Chondrocyte (in vitro differentiated cells): Measurements from ENCODE around the gene MYO7A. TPM values are rescaled to one million over a fixed set of nuclear protein-coding genes. Genes with fewer than 3 reads are reported as not detected.

Experiments used
- DNase-seq: peaks from one replicate; pipeline ENCODE4 v3.0.0; 2021; ENCODE audit warnings: mixed read lengths, low spot score
- H3K27ac Mint-ChIP-seq: one replicate; pipeline ENCODE4 v1.8.0; 2021; ENCODE audit warnings: mild to moderate bottlenecking, moderate library complexity, mixed read lengths; ENCODE audit not compliant: unreplicated experiment
- H3K27me3 Mint-ChIP-seq: 2 replicates; pipeline ENCODE4 v1.8.0; 2021; ENCODE audit warnings: low read depth, mixed read lengths
- H3K36me3 Mint-ChIP-seq: 2 replicates; pipeline ENCODE4 v1.8.0; 2021; ENCODE audit warnings: low read depth, mixed read lengths
- H3K4me1 Mint-ChIP-seq: 2 replicates; pipeline ENCODE4 v1.8.0; 2021; ENCODE audit warnings: low read depth, mild to moderate bottlenecking, mixed read lengths
- H3K4me3 Mint-ChIP-seq: one replicate; pipeline ENCODE4 v1.8.0; 2021; ENCODE audit warnings: mild to moderate bottlenecking, moderate library complexity, mixed read lengths; ENCODE audit not compliant: unreplicated experiment
- H3K9me3 Mint-ChIP-seq: 2 replicates; pipeline ENCODE4 v1.8.0; 2021; ENCODE audit warnings: low read depth, mixed read lengths
- total RNA-seq: library from RNA; stranded (reverse); gene quantifications from 3 replicates; pipeline ENCODE4 v1.2.1, GENCODE V29; 2021
- TF ChIP-seq, protein P1 (sequence below): fragments of 200-600 bp; sonication (generic); IDR thresholded peaks from 2 replicates; pipeline ENCODE4 v1.5.0; 2021; ENCODE audit warnings: antibody characterized with exemption, mild to moderate bottlenecking, moderate library complexity

MYO7A gene
- total RNA-seq, 1 donor from 2014 or later = not detected

DNA sequence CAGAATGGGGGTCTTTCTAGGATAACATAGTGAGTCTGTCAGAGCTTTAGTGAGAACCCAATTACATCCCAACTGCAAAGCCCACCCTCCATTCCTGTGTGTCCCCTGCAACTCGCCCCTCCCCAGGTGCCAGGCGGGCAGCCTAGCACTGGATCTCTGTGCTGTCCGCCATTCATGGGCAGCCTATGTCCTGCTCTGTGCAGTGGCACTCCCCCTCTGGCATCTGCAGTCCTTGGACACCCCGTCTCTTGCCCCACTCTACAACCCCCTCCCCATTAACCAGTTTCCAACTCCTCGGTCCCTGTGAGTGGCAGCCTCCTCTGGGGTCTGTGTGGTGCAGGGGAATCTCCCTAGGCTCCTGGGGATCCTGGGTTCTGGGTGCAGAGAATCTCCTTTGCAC is 37.0 kb downstream of the MYO7A start:
- DNase-seq = peak; percentile 56
- H3K4me1 Mint-ChIP-seq = no peaks in the 10 kb centered on the region
- TF ChIP-seq, protein P1, sequence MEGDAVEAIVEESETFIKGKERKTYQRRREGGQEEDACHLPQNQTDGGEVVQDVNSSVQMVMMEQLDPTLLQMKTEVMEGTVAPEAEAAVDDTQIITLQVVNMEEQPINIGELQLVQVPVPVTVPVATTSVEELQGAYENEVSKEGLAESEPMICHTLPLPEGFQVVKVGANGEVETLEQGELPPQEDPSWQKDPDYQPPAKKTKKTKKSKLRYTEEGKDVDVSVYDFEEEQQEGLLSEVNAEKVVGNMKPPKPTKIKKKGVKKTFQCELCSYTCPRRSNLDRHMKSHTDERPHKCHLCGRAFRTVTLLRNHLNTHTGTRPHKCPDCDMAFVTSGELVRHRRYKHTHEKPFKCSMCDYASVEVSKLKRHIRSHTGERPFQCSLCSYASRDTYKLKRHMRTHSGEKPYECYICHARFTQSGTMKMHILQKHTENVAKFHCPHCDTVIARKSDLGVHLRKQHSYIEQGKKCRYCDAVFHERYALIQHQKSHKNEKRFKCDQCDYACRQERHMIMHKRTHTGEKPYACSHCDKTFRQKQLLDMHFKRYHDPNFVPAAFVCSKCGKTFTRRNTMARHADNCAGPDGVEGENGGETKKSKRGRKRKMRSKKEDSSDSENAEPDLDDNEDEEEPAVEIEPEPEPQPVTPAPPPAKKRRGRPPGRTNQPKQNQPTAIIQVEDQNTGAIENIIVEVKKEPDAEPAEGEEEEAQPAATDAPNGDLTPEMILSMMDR = no peak
- peaks cover 11% of the 10 kb centered on the region for H3K27me3 Mint-ChIP-seq
- no peak overlapping the region for H3K27ac Mint-ChIP-seq
- no peaks in the 10 kb centered on the region for H3K36me3 Mint-ChIP-seq
- H3K4me3 Mint-ChIP-seq = no peak overlapping the region
- no peaks in the 10 kb centered on the region for H3K9me3 Mint-ChIP-seq

DNA sequence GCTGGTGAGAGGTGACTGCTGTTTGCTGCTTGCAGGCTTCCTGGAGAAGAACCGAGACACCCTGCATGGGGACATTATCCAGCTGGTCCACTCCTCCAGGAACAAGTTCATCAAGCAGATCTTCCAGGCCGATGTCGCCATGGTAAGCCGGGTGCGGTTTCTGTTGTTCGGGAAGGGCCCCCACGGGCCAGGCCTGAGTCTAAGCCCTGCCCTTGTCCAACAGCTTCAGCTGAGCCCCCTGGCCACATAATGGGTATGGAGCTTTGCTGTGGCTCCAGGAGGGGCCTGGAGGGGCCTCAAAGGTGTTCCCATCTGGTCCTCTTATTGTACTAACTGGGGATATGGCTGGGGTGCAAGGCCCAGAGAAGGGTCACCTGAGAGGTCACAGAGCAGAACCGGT is 38.0 kb downstream of the MYO7A start:
- Mint-ChIP-seq H3K27me3 (peaks cover 11% of the 10 kb centered on the region), H3K4me1 (no peaks in the 10 kb centered on the region), H3K4me3 (no peak overlapping the region), H3K36me3 (no peaks in the 10 kb centered on the region), H3K9me3 (no peaks in the 10 kb centered on the region), H3K27ac (no peak overlapping the region)
- peak; percentile 62 for DNase-seq
- TF ChIP-seq, protein P1 = no peak

DNA sequence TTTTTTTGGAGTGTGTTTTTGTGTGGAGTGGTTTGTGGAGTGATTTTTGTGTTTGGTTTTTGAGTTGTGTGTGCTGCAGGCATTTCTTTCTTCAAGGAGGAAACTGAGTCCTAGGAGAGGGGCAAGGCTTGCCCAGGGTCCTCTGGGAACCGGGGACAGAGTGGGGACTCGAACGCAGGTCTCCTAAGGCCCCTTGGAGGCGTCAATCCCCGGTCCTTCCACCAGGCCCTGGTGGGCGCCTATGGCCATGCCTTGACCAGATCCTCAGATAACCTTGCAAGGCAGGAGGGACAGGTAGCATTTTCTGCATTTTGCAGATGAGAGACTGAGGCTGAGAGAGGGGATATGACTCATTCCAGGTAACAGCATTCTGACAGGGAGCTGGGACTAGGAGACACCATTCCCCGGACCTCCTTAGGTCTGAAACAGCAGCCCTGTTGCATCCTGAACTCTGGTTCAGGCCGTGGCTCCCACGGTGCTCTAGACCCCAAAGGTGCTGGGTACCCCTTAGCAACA is 39.1 kb downstream of the MYO7A start:
- peak; percentile 39 for DNase-seq
- H3K36me3 Mint-ChIP-seq = no peaks in the 10 kb centered on the region
- H3K27me3 Mint-ChIP-seq = peaks cover 5% of the 10 kb centered on the region
- no peaks in the 10 kb centered on the region for H3K4me1 Mint-ChIP-seq
- no peak overlapping the region for H3K4me3 Mint-ChIP-seq
- TF ChIP-seq, protein P1 = no peak
- H3K27ac Mint-ChIP-seq = no peak overlapping the region
- no peaks in the 10 kb centered on the region for H3K9me3 Mint-ChIP-seq

- peaks cover 2% of the 10 kb centered on the region for H3K27me3 Mint-ChIP-seq
- H3K4me3 Mint-ChIP-seq = no peak overlapping the region
- no peaks in the 10 kb centered on the region for H3K9me3 Mint-ChIP-seq
- no peaks in the 10 kb centered on the region for H3K4me1 Mint-ChIP-seq
- no peaks in the 10 kb centered on the region for H3K36me3 Mint-ChIP-seq
- peak; percentile 82 for DNase-seq
- TF ChIP-seq, protein P1 = no peak
- no peak overlapping the region for H3K27ac Mint-ChIP-seq
These were observed 39.7 kb downstream of the MYO7A start for GRCh38 chr11:77167791-77168190.

DNA sequence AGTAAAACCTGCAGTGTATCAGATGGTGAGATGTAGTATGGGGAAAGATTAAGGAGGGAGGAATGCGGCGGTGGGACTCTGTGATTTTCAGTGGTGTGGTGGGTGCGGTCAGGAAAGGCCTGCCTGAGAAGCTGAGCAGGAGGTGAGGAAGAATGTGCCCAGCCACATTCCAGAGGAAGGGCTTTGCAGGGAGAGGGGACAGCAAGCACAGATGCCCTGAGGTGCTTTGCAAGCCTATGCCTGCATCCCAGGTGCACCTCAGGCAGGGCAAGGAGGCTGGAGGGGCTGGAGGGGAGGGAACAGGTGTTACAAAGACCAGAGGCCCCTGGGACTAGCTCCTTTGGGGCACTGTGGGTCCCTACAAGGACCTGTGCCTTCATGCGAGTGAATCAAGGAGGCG is 42.1 kb downstream of the MYO7A start:
- DNase-seq = peak; percentile 47
- no peaks in the 10 kb centered on the region for H3K36me3 Mint-ChIP-seq
- peaks cover 2% of the 10 kb centered on the region for H3K27me3 Mint-ChIP-seq
- H3K4me1 Mint-ChIP-seq = no peaks in the 10 kb centered on the region
- no peaks in the 10 kb centered on the region for H3K9me3 Mint-ChIP-seq
- no peak overlapping the region for H3K4me3 Mint-ChIP-seq
- H3K27ac Mint-ChIP-seq = no peak overlapping the region
- TF ChIP-seq, protein P1 = no peak
